Upper lobe of right lung (tissue), 1 donor: Measurements from ENCODE around the gene SH3BGRL2. TPM values are rescaled to one million over a fixed set of nuclear protein-coding genes. Genes with fewer than 3 reads are reported as not detected.

Source experiments
- ATAC-seq: fragments of 200-7000 bp; cut with Tn5 transposase; one replicate; pipeline ENCODE4 v1.9.1; 2020; ENCODE audit warnings: mild to moderate bottlenecking, moderate library complexity
- DNase-seq: peaks from one replicate; pipeline ENCODE4 v3.0.0-alpha.2; 2020
- H3K27ac ChIP-seq: fragments of 200-600 bp; one replicate; pipeline ENCODE4 v1.8.0; 2022
- H3K27me3 ChIP-seq: fragments of 200-600 bp; one replicate; pipeline ENCODE4 v1.8.0; 2022; ENCODE audit warnings: mild to moderate bottlenecking
- H3K36me3 ChIP-seq: fragments of 200-600 bp; one replicate; pipeline ENCODE4 v1.8.0; 2022
- H3K4me1 ChIP-seq: fragments of 200-600 bp; one replicate; pipeline ENCODE4 v1.8.0; 2022
- H3K4me3 ChIP-seq: fragments of 200-600 bp; one replicate; pipeline ENCODE4 v1.8.0; 2022; ENCODE audit warnings: mild to moderate bottlenecking
- H3K9me3 ChIP-seq: fragments of 200-600 bp; one replicate; pipeline ENCODE4 v1.8.0; 2022
- CTCF ChIP-seq: fragments of 200-600 bp; IDR thresholded peaks from one replicate; pipeline ENCODE4 v1.8.0; 2022; ENCODE audit warnings: antibody characterized with exemption
- intact Hi-C: fragments of 100-400 bp; cut with DNase I; formaldehyde crosslinking; loops from one replicate; pipeline ENCODE4 v1.11.0; 2022
- total RNA-seq: library from RNA; stranded (reverse); fragmentation: NEBNext Ultra II Directional; extraction: Animal tissue kit (Norgen Biotek cat#: 25700); gene quantifications from one replicate; pipeline ENCODE4 v1.2.1, GENCODE V29; 2021
- donor health status: DM: no; HTN: yes; CAD: no; lungs with severe emphysema.

The SH3BGRL2 gene
- total RNA-seq, 1 donor from 2014 or later = 33.9 TPM

- no peak for TF ChIP-seq CTCF
- Histone ChIP-seq H3K36me3 (no peaks in the 10 kb centered on the region), H3K4me3 (no peak overlapping the region), H3K9me3 (no peaks in the 10 kb centered on the region), H3K27ac (no peak overlapping the region), H3K4me1 (no peaks in the 10 kb centered on the region), H3K27me3 (peaks cover 4% of the 10 kb centered on the region)
- ATAC-seq = no peak
- no peak for DNase-seq
- intact Hi-C loops = no loop called here
Observed at GRCh38 chr6:79717989-79718388, 86.9 kb downstream of the SH3BGRL2 start.

- Histone ChIP-seq H3K9me3 (no peaks in the 10 kb centered on the region), H3K4me1 (no peaks in the 10 kb centered on the region), H3K4me3 (no peak overlapping the region), H3K27ac (no peak overlapping the region), H3K27me3 (peaks cover 4% of the 10 kb centered on the region), H3K36me3 (no peaks in the 10 kb centered on the region)
- intact Hi-C loops = no loop called here
- peak; percentile 62 for ATAC-seq
- DNase-seq = no peak
- no peak for TF ChIP-seq CTCF
Observed at GRCh38 chr6:79718509-79719247, 87.5 kb downstream of the SH3BGRL2 start.

- ATAC-seq = peak; percentile 37
- intact Hi-C loops = no loop called here
Observed at GRCh38 chr6:79719248-79719960, 88.3 kb downstream of the SH3BGRL2 start.

GRCh38 chr6:79724816-79725215, 93.7 kb downstream of the SH3BGRL2 start:
- Histone ChIP-seq H3K27ac (no peak overlapping the region), H3K4me3 (no peak overlapping the region), H3K9me3 (no peaks in the 10 kb centered on the region), H3K36me3 (no peaks in the 10 kb centered on the region), H3K27me3 (no peaks in the 10 kb centered on the region), H3K4me1 (no peaks in the 10 kb centered on the region)
- intact Hi-C loops = no loop called here
- DNase-seq = no peak
- no peak for ATAC-seq
- no peak for TF ChIP-seq CTCF

More at GRCh38 chr6:79719248-79719960, 88.3 kb downstream of the SH3BGRL2 start:
- Histone ChIP-seq H3K27ac (no peak overlapping the region), H3K27me3 (no peaks in the 10 kb centered on the region), H3K9me3 (no peaks in the 10 kb centered on the region), H3K36me3 (no peaks in the 10 kb centered on the region), H3K4me3 (no peak overlapping the region), H3K4me1 (no peaks in the 10 kb centered on the region)
- no peak for TF ChIP-seq CTCF
- DNase-seq = no peak

- no peak for ATAC-seq
Observed at GRCh38 chr6:79731471-79731870, 100.3 kb downstream of the SH3BGRL2 start.

More at GRCh38 chr6:79731471-79731870, 100.3 kb downstream of the SH3BGRL2 start:
- intact Hi-C loops = no loop called here
- DNase-seq = no peak
- Histone ChIP-seq H3K27me3 (no peaks in the 10 kb centered on the region), H3K4me1 (no peaks in the 10 kb centered on the region), H3K4me3 (no peak overlapping the region), H3K36me3 (no peaks in the 10 kb centered on the region), H3K9me3 (no peaks in the 10 kb centered on the region), H3K27ac (no peak overlapping the region)
- no peak for TF ChIP-seq CTCF
